ENCODE measurements around the gene OSTM1. TPM values are rescaled to one million over a fixed set of nuclear protein-coding genes. Genes with fewer than 3 reads are reported as not detected.

Gene OSTM1
- total and polyA plus RNA-seq, 9 of the 15 experiments (the other 6 are each of a cell fraction or from before 2014, with no cell fraction given), result 5.6 to 29.5 (median 16.3) TPM

DNA sequence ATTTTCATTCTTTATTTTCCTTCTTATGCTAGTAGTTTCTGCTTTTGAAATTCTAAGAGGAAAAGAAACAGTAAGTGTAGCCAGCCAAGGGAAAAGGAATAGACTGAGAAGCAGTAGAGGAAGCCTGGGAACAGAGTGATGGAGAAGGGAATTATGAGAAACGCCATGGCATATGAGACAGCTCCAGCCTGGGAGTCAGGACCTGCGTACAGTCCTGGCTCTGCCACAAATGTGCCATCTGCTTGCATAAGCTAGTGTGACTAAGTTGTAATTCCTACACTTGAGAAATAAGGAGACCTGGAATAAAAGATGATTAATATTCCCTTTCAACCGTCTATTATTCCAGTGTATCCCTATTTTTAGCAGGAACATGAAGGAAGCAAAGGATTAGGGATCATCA, 47.5 kb downstream of the OSTM1 start:
- BruUV-seq (replicated peaks), result no TSS peak
- Histone ChIP-seq H3K4me3 (no peak overlapping the region), H3K9me3 (replicated peaks; ENCODE audit: control insufficient read depth, insufficient read depth, low read depth, low read length) (no peaks in the 10 kb centered on the region), H3K27ac (ENCODE audit: extremely low read depth, low read depth, low read length) (no peak overlapping the region), H3K4me1 (replicated peaks in 1 of 2; ENCODE audit: control insufficient read depth in 2 of 2, insufficient read depth in 2 of 2, low read length in 2 of 2) (peaks cover 0 to 2% of the 10 kb centered on the region in 2 experiments; a peak in 1 of 5 replicates), H3K36me3 (ENCODE audit: control insufficient read depth, insufficient read depth, low read length) (no peaks in the 10 kb centered on the region), H3K79me2 (ENCODE audit: control insufficient read depth, insufficient read depth, low read length) (no peaks in the 10 kb centered on the region), H3K4me2 (ENCODE audit: insufficient read depth, low read length) (no peak overlapping the region), H2AFZ (ENCODE audit: low read depth, low read length) (no peak overlapping the region), H4K20me1 (replicated peaks; ENCODE audit: control insufficient read depth, insufficient read depth, low read length) (no peaks in the 10 kb centered on the region), H3K9me1 (ENCODE audit: control insufficient read depth, insufficient read depth, low read length) (no peaks in the 10 kb centered on the region), H3K27me3 (ENCODE audit: control insufficient read depth in 2 of 2, insufficient read depth in 2 of 2, low read length in 2 of 2) (no peaks in the 10 kb centered on the region), H3K9ac (ENCODE audit: insufficient read depth in 1 of 2, low read depth in 2 of 2, low read length in 2 of 2) (no peak overlapping the region)
- ChIA-PET POLR2A (interaction anchor here (0.8 to 1.7 kb wide), 2 partner anchors 9 kb away, joined by 3 to 7 read pairs; no protein-coding TSS in a partner anchor), CTCF (ENCODE audit: low intra/inter-chr PET ratio) (no interaction called here)
- TF ChIP-seq, protein P1, sequence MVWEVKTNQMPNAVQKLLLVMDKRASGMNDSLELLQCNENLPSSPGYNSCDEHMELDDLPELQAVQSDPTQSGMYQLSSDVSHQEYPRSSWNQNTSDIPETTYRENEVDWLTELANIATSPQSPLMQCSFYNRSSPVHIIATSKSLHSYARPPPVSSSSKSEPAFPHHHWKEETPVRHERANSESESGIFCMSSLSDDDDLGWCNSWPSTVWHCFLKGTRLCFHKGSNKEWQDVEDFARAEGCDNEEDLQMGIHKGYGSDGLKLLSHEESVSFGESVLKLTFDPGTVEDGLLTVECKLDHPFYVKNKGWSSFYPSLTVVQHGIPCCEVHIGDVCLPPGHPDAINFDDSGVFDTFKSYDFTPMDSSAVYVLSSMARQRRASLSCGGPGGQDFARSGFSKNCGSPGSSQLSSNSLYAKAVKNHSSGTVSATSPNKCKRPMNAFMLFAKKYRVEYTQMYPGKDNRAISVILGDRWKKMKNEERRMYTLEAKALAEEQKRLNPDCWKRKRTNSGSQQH (CRISPR knock-in tag; IDR thresholded peaks at IDR 0.05), result no peak
- TF ChIP-seq, protein P2, sequence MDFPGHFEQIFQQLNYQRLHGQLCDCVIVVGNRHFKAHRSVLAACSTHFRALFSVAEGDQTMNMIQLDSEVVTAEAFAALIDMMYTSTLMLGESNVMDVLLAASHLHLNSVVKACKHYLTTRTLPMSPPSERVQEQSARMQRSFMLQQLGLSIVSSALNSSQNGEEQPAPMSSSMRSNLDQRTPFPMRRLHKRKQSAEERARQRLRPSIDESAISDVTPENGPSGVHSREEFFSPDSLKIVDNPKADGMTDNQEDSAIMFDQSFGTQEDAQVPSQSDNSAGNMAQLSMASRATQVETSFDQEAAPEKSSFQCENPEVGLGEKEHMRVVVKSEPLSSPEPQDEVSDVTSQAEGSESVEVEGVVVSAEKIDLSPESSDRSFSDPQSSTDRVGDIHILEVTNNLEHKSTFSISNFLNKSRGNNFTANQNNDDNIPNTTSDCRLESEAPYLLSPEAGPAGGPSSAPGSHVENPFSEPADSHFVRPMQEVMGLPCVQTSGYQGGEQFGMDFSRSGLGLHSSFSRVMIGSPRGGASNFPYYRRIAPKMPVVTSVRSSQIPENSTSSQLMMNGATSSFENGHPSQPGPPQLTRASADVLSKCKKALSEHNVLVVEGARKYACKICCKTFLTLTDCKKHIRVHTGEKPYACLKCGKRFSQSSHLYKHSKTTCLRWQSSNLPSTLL (IDR thresholded peaks at IDR 0.05), result no peak
- TF ChIP-seq SMARCC2 (IDR thresholded peaks at IDR 0.05; ENCODE audit: low read depth), result no peak
- TF ChIP-seq ZNF583 (CRISPR knock-in tag; IDR thresholded peaks at IDR 0.05), result no peak
- TF ChIP-seq FOSL1 (tag; conservative IDR thresholded peaks at IDR 0.05), result no peak
- in situ Hi-C loops (cut with MboI) (no loop called here), intact Hi-C loops (cut with micrococcal nuclease) (no loop called here)
- FAIRE-seq (no peak), DNase-seq (ENCODE audit: extremely low read depth in 1 of 4, low spot score in 3 of 4) (no peak), ATAC-seq (no peak)
- WGBS (ENCODE audit: insufficient coverage, low coverage, missing lambda C conversion rate), result 11% methylated on average over 3 of the region's 3 CpGs

Data from K562 (cell line).